NCI-H1092 (cell line): ENCODE measurements around the gene IPO5.

ENCODE experiments used
- DNase-seq: peaks from one replicate; lab custom pipeline; 2025; lab: John Stamatoyannopoulos, UW

The IPO5 gene

GRCh38 chr13:98059276-98059675 is 105.8 kb downstream of the IPO5 start:
- DNase-seq: no peak

DNA sequence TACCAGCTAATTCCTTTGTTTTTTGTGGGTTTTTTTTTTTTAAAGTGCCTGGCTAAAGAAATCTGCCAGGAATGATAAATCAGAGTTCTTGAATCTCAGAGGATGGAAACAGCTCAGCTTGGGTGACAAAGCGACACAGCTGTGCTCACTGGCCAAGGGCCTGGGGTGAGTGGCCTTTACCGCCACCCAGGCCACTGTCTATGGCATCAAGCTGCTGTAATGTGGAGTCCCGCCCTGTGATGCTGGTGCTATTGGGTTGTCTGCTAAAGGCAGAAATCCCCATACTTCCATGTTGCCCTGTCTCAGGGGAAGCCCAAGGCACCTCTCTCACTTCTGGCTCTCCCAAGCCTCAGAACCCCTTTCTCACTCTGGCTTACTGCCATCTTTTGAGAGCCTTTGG is 106.8 kb downstream of the IPO5 start:
- DNase-seq: no peak

- no peak for DNase-seq
These were observed 112.0 kb downstream of the IPO5 start for GRCh38 chr13:98065468-98065867.

- no peak for DNase-seq
These were observed 113.2 kb downstream of the IPO5 start for GRCh38 chr13:98066636-98067035.

GRCh38 chr13:98068521-98068920 is 115.0 kb downstream of the IPO5 start:
- no peak for DNase-seq

DNA sequence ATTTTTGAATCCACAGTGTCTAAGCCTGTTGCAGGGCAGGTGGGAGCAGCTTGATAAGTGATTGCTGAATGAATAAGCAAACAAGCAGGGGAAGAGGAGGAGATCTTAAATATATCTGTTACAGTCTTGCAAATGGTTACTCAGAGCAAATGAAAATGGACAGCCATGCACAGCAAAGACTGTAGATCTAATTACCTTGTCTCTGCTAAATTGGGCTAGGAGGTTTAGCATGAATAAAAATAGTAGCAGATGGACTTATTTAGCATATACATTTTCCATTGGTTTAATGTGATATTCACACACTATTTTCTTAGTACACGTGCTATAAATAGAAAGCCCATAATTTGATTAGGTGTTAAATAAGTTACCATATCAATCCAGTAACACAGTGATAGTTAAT is 116.5 kb downstream of the IPO5 start:
- no peak for DNase-seq

DNA sequence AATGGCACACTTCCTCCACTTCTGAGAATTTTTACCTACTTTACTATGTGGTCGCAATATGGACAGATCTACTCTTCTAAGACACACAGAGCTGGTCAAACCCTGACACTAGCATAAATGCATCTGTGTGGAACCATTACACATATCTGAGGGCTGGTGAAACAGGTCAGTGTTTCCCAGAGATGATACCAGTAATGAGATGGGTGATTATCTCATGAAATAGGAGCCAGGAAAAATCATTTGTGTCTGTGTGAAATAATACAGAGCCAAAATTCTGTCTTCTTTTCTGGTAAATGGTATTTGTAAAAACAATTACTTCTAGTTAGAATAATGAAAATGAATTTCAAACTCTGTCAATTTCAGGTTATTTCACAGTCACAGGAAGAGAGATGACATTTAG is 117.8 kb downstream of the IPO5 start:
- DNase-seq: no peak

- DNase-seq: no peak
These were observed 119.0 kb downstream of the IPO5 start for GRCh38 chr13:98072476-98072875.
